A673 (cell line): ENCODE measurements around the gene SLC43A1.

Experiments
- EZH2 ChIP-seq: fragments of 200-600 bp; sonication (generic); IDR thresholded peaks from 2 replicates; pipeline ENCODE4 v1.6.1; 2017; ENCODE audit warnings: borderline replicate concordance, low read depth, mild to moderate bottlenecking, mixed read lengths, antibody characterized with exemption, low read length; ENCODE audit not compliant: poor library complexity, severe bottlenecking
- TF ChIP-seq, protein P1 (sequence below): fragments of 300-800, 200-600 bp; sonication (generic); conservative IDR thresholded peaks from 2 replicates; pipeline ENCODE4 v1.5.1; 2017; ENCODE audit warnings: low read depth, mild to moderate bottlenecking, antibody characterized with exemption, low read length, moderate library complexity, mixed read lengths

DNA sequence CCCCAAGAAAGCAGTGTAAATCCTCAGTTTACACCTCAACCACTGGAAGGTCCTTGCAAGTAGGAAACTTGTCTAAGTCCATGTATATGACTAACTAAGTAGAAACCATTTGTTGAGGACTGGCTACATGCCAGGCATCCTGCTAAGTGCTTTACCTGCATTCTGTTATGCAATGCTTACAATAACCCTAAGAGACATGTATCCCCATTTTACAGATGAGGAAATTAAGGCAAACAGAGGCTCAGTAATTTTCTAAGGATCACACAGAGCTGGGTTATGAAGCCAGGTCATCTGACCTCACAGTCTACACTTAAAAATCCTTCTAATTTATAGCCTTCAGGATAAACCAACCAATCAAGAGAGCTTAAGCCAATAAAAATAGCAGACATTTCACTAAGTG, 13.5 kb upstream of the SLC43A1 start:
- TF ChIP-seq, protein P1, sequence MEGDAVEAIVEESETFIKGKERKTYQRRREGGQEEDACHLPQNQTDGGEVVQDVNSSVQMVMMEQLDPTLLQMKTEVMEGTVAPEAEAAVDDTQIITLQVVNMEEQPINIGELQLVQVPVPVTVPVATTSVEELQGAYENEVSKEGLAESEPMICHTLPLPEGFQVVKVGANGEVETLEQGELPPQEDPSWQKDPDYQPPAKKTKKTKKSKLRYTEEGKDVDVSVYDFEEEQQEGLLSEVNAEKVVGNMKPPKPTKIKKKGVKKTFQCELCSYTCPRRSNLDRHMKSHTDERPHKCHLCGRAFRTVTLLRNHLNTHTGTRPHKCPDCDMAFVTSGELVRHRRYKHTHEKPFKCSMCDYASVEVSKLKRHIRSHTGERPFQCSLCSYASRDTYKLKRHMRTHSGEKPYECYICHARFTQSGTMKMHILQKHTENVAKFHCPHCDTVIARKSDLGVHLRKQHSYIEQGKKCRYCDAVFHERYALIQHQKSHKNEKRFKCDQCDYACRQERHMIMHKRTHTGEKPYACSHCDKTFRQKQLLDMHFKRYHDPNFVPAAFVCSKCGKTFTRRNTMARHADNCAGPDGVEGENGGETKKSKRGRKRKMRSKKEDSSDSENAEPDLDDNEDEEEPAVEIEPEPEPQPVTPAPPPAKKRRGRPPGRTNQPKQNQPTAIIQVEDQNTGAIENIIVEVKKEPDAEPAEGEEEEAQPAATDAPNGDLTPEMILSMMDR, result no peak
- no peak for TF ChIP-seq EZH2
